H1 (cell line): ENCODE measurements around the gene ARL9.

Source experiments
- CBX5 ChIP-seq: fragments of 300-800, 300-1000 bp; sonication (generic); IDR thresholded peaks from 2 replicates; pipeline ENCODE4 v1.7.1; 2016; ENCODE audit warnings: antibody characterized with exemption, low read length, low read depth
- CTCF ChIP-seq, 3 experiments: IDR thresholded peaks; 1 replicate in 2 of 3; 2 replicates in 1 of 3; pipeline versions ENCODE4 v1.5.1 to v1.6.1; 2011; ENCODE audit warnings: low read length in 3 of 3, mild to moderate bottlenecking in 3 of 3, inconsistent platforms in 2 of 3, low read depth in 1 of 3, moderate library complexity in 1 of 3; ENCODE audit not compliant: insufficient read depth in 1 of 3; ENCODE audit errors: control extremely low read depth in 1 of 3
- EGR1 ChIP-seq: IDR thresholded peaks from 2 replicates; pipeline ENCODE4 v1.6.1; 2011; ENCODE audit warnings: low read depth, low read length, borderline replicate concordance
- EP300 ChIP-seq, 2 experiments: IDR thresholded peaks; 1 replicate in 1 of 2; 2 replicates in 1 of 2; pipeline ENCODE4 v1.6.1; 2011 to 2012; ENCODE audit warnings: low read depth in 2 of 2, low read length in 2 of 2, mild to moderate bottlenecking in 2 of 2, borderline replicate concordance in 1 of 2, inconsistent platforms in 1 of 2, moderate library complexity in 1 of 2
- EZH2 ChIP-seq: fragments of 200-600 bp; sonication (generic); IDR thresholded peaks from 2 replicates; pipeline ENCODE4 v1.7.1; 2012; ENCODE audit warnings: low read depth, mild to moderate bottlenecking, moderate library complexity, low read length, inconsistent platforms; ENCODE audit not compliant: severe bottlenecking
- JUND ChIP-seq: IDR thresholded peaks from 2 replicates; pipeline ENCODE4 v1.6.1; 2011; ENCODE audit warnings: mild to moderate bottlenecking, improper control_type of control experiment, low read length
- RFX5 ChIP-seq: IDR thresholded peaks from 2 replicates; pipeline ENCODE4 v1.6.1; 2011; ENCODE audit warnings: low read depth, low read length, improper control_type of control experiment, borderline replicate concordance
- SP1 ChIP-seq: IDR thresholded peaks from 2 replicates; pipeline ENCODE4 v1.6.1; 2011; ENCODE audit warnings: low read depth, low read length
- SUZ12 ChIP-seq: fragments of 200-600 bp; sonication (generic); IDR thresholded peaks from 2 replicates; pipeline ENCODE4 v1.6.1; 2012; ENCODE audit warnings: mild to moderate bottlenecking, inconsistent platforms, low read length, moderate library complexity, mixed read lengths
- USF2 ChIP-seq: IDR thresholded peaks from 2 replicates; pipeline ENCODE4 v1.6.1; 2011; ENCODE audit warnings: low read length, improper control_type of control experiment
- YY1 ChIP-seq: IDR thresholded peaks from 2 replicates; pipeline ENCODE4 v1.6.1; 2011; ENCODE audit warnings: low read depth, mild to moderate bottlenecking, low read length

GRCh38 chr4:56531823-56532222 is 26.2 kb downstream of the ARL9 start:
- TF ChIP-seq JUND, result no peak
- no peak for TF ChIP-seq SUZ12
- TF ChIP-seq EGR1, result no peak
- TF ChIP-seq YY1, result no peak
- no peak for TF ChIP-seq SP1
- TF ChIP-seq CTCF (IDR thresholded peaks at IDR 0.05; ENCODE audit: control extremely low read depth in 1 of 3, insufficient read depth in 1 of 3, low read depth in 1 of 3, low read length in 3 of 3), result no peak
- TF ChIP-seq RFX5, result no peak
- no peak for TF ChIP-seq EZH2
- no peak for TF ChIP-seq USF2
- TF ChIP-seq CBX5, result no peak
- TF ChIP-seq EP300 (IDR thresholded peaks at IDR 0.05; ENCODE audit: borderline replicate concordance in 1 of 2, low read depth in 2 of 2, low read length in 2 of 2), result no peak
